Stimulated activated CD4-positive, alpha-beta T cell treated with anti-CD3 and anti-CD28 coated beads, Interleukin-4, amount 100 ng/mL, for 24 hours (primary cell): ENCODE measurements around the gene SRPK1.

Experiments used
- DNase-seq: peaks from one replicate; pipeline ENCODE4 v3.0.0-alpha.2; 2020

Gene SRPK1

DNA sequence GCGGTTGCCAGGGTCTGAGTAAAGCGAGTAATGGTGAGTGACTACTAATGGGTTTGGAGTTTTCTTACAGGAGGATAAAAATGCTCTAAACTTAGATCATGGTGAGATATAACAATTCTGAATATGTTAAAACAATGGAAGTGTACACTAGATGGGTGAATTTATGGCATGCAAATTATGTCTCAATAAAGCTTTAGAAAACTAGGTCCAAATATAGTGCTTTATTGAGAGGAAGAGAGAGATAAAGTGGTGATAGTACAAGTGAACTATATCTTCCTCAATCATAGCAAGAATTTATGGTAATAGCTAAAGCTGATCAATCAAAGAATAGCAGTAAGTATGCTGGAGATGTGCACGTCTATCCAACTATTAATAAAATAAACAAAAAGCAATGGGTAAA, 23.9 kb downstream of the SRPK1 start:
- DNase-seq = no peak

DNA sequence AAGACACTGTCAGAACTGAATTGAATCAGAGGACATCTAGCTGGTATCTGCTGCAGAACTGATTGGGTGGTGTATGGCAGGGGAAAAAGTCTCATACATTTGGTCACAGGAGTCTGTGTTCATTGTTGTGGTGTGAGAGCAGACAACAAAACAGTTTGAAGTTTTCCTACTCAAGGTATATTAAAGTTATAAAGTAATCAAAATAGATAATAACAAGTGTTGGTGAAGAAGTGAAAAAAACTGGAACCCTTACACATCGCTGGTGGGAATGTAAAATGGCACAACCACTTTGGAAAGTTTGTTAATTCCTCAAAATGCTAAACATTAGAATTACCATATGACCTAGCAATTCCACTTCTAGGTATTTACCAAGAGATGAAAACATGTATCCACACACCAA, 24.7 kb downstream of the SRPK1 start:
- DNase-seq = no peak

DNA sequence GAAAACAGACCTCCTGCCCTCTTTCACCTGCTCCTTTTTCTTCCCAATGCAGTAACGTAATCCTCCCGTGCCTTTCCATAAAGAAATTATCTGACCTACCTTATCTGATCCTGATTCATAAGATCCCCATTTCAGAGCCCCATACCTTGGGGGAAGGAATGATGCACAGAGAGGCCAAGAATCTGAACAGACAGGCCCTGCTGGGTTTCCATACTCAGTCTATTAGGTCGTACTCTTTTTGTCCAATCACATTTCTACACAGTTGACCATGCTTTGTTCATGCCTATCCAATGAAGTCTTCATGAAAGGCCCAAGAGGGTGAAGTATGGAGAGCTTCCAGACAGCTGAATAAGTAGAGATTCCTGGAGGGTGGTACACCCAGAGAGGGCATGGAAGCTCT, 25.3 kb downstream of the SRPK1 start:
- DNase-seq = no peak

DNA sequence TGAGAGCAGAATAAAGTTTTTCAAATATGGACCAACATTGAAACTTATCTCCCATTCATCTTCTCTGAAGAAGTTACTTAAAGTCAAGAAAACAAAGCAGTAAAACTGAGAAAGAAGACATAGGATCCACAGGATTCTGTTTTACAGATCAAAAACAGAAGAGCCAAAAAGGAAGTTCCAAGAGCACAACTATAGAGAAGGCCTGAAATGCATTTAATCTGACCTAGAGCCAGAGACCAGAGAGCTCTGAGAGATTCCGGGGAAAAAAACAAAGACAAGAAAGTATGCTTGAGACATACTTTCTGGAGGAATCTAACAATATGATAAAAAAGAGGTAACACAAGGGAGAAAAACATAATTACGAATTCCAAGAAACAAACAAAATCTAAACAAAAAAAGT, 26.1 kb downstream of the SRPK1 start:
- no peak for DNase-seq

DNA sequence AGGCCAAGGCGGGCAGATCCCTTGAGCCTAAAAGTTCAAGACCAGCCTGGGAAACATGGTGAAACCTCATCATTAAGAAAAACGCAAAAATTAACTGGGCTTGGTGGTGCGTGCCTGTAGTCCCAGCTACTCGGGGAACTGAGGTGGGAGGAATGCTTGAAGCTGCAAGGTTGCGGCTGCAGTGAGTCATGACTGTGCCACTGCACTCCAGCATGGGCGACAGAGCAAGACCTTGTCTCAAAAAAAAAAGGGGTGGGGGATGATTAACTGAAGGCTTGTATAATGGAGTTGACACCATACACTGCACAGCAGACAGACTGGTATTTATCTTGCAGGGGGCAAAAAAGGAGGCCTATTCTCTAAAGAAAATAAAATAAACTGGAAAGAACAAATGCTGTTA, 27.7 kb downstream of the SRPK1 start:
- no peak for DNase-seq

DNA sequence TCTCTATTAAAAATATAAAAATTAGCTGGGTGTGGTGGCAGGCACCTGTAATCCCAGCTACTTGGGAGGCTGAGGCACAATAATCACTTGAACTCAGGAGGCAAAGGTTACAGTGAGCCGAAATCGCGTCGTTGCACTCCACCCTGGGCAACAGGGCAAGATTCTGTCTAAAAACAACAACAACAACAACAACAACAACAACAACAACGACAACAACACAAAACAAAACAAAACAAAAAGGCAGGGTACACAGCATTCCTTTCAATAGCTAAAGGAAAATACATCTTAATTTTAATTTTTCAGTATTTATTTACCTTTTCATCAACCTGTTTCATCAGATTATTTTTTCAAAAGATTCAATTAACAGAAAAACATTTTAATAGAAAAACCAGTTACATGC, 28.4 kb downstream of the SRPK1 start:
- no peak for DNase-seq

DNA sequence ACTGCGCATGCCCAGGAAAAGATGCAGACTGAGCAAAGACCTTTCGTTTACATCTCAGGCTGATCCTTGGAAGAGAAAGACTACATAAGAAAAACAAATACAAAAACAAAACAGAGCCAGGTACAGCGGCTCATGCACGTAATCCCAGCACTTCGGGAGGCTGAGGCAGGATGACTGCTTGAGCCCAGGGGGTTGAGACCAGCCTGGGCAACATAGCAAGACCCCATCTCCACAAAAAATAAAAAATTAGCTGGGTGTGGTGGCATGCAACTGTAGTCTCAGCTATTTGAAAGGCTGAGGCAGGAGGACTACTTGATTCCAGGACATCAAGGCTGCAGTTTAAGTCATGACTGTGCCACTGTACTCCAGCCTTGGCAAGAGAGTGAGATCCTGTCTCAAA, 41.7 kb downstream of the SRPK1 start:
- DNase-seq = no peak

DNA sequence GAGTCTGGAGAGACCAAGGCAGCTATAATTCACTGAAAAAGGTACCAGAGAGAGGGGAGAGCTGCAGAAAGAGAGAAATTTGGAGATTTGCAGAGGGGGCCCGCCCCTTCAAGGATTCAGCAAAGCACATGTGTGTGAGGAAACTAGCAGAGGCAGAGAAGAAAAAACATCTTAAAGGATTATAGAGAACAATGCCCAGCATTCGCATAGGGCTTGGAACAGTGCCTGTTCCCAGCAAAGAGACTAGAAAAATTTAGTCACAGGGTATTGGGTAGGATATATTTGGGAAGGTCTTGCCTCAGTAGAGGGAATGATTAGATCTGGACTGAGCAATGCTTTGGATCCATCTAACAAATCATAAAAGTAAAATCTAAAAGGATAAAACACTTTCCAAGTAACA, 44.0 kb downstream of the SRPK1 start:
- no peak for DNase-seq

DNA sequence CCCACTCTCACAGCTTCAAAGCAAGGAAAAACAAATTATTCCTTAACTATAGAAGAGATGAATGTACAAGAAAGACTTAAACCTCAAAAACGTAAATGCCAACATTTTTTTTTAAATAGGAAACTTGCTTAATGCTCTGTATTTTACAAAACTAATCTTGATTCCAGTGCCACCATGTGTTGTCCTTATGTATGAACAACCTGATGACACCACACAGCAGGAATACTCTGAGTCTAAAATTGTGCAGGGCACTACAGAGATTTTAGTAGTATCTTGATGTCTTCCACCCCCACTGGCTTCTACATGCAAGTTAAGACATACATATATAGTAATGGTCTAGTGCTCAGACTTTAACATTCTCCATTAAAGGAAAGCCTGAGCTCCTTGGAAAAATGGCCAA, 46.2 kb downstream of the SRPK1 start:
- no peak for DNase-seq

DNA sequence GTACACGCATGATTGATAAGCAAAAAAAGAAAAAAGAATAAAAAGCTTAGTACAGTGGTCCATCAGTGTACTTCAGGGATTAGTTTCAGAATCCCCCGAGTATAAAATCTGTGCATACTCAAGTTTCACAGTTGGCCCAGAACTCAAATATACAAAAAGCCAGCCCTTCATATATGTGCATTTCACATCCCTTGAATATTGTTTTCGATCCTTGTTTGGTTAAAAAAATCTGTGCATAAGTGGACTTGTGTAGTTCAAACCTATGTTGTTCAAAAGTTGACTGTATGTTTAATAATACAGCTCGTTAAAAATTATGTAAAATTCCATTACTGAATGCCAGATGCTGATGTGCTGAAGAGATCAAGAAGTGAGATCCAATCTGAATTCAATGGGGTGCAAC, 61.5 kb downstream of the SRPK1 start:
- no peak for DNase-seq

DNA sequence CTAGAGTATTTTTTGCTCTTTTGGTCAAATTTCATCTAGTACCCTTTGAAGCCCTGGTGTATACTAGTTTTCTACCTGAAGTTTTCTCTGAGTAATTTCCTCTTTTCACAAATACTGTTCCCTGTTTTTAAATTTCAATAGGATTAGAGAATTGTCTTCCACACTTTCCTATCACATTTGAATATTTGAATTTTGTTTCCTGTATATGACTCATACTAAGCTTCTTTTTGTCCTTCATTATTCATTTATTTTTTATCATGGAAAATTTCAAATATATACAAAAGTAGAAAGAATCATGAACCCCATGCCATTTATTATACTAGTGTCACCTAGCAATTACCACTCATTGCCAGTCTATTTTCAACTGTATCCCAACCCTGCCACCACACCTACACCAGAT, 63.0 kb downstream of the SRPK1 start:
- no peak for DNase-seq

DNA sequence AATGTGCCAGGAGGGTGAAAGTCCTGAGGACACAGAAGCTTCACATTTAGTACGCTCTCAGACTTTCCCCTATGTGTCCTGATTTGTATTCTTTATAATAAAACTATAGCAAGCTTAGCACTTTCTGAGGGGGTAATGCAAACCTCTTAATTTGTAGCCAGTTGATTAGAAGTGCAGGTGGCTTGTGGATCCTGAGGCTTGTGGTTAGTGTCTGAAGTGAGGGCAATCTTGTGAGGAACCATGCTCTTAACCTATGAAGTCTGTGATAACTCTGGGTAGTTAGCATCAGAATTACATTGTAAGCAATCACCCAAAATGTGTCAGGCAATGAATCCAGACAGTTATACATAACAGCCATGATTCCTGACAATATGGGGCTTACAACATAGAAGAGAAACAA, 64.6 kb downstream of the SRPK1 start:
- no peak for DNase-seq

DNA sequence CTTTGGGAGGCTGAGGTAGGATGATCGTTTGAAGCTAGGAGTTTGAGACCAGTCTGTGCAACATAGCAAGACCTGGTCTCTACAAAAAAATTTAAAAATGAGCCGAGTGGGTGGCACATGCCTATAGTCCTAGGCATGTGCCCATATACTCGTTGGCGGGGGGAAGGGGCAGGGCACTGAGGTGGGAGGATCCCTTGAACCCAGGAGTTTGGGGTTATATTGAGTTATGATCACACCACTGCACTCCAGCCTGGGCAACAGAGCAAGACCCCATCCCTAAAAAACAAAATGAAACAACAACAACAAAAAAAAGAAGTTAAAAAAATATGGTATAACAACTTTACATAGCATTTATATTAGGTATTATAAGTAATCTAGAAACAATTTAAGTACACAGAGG, 67.9 kb downstream of the SRPK1 start:
- no peak for DNase-seq

DNA sequence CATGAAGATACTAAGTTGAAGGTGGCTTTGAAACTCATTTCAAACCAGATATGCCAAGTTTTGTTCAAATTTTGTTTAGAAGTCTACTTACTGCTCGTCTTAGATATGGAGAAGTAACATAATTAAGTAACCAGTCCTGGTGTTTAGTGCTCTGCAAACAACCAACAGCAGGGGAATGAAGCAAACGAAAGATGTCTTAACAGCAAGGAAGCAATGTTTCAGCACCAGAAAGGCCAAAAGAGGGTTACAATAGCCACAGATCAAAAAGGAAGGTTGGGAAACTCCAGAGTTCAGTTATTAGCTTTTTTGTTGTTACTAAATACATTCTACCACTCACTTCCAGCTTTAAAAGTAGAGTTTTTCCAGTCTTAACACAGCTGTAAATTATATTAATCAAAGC, 70.7 kb downstream of the SRPK1 start:
- DNase-seq = no peak

DNA sequence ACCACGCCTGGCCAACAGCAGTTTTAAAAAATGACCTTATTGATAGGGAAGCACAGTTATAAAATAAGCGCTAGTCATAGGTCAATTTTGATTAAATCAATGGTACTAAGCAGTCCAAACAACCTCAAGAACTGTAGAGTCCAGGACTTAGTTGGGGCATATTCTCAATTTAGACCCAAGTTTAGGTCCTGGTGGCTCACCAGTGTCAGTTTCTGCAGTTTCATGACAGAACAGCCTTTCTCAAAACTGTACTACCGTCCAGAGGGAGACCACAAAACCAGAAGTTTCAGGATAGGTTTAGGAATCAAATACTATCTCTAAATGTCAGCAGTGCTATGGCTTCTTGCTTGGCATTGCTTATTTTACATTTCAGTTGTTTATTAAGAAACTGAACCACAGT, 76.6 kb downstream of the SRPK1 start:
- DNase-seq = no peak

DNA sequence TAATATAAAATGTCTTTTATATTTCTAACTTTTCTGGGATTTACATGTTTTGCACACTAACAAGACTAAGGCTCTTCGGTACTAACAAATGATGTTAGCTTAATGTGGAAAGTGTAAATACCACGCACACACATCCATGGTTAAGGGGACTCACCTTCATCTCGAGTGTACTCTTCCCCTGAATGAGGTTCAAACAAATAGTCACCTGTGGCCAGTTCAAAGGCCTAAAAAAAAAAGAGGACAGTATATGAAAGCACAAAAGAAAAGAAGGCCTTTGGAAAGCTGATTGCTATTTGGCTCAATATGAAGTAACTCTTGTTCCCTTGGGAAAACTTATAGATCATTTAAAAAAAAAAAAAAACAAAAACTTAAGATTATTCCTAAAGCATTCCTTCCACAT, 78.5 kb downstream of the SRPK1 start:
- DNase-seq = no peak

DNA sequence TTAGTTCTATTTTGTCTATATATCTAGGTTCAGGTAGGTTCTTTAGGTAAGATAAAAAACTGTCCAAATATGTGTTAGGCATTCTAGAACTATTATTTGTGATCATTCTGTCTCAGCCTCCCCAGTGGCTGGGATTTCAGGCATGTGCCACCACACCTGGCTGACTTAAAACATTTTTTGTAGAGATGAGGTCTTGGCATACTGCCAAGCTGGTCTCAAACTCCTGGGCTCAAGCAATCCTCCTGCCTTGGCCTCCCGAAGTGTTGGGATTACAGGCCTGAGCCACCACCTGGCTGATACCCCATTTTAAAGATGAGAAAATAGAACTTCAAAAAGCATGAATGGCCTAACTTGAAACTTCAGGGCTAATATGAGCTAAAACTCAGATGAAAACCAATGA, 81.9 kb downstream of the SRPK1 start:
- DNase-seq = no peak

DNA sequence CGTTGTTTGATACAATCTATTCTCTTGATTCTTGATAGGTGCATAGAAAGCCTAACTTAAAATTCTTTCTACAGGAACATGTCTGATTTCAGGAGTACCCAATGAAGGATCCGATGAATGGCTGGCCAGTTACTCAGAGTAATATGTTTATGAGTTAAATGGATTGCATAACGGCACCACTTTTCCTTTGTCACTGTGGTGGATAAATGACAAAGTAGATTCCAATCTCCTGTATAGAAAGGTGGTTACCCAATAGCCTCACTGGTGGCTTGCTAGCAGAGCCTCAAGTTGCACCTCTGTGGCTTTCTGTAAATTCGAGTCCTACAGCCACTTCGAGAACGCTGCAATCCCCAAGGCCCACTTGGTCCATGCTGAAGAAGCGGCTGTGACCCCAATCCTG, 87.4 kb downstream of the SRPK1 start:
- no peak for DNase-seq

DNA sequence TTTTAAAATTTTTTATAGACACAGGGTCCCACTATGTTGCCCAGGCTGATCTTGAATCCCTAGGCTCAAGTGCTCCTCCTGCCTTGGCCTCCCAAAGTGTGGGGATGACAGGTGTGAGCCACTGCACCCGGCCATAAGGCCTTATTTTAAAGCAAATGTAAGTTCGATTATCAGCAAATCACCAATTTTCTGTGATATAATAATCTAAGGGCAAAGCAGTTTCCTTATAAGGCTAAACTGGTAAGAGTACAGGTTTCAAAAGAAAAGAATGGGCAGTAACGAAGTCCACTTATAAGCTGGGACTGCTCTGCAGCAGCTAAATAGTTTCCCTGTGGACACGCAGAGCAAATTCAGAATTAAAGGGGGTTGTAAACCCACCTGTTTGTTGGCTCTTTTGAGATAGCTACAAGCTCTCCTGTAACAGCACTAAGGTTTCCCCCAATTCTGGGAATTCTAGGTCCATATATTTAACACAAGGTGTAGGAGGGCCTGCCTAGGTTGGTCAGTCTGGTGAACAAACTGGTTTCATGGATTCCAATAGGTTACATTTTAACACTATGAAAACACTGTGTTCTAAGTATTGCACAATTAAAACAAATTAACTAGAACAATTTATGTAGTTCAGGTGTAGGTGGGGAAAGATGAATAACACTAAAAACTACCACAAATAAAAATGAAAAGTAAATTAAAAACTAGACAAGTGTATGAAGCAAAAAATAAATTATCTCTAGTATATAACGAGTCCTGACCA, 89.5 kb downstream of the SRPK1 start:
- no peak for DNase-seq

DNA sequence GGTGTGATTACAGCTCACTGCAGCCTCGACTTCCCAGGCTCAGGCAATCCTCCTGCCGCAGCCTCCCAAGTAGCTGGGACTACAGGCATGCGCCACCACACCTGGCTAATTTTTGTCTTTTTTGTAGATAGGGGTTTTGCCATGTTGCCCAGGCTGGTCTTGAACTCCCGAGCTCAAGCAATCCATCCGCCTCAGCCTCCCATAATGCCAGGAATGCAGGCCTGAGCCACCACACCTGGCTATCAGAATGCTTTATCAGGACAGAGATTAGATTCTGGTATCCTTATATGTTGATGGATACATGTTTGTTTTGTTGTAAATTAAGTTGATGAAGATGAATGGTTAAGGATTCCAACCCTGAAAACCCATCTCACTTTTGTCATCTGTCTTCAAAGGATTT, 91.6 kb downstream of the SRPK1 start:
- DNase-seq = no peak

DNA sequence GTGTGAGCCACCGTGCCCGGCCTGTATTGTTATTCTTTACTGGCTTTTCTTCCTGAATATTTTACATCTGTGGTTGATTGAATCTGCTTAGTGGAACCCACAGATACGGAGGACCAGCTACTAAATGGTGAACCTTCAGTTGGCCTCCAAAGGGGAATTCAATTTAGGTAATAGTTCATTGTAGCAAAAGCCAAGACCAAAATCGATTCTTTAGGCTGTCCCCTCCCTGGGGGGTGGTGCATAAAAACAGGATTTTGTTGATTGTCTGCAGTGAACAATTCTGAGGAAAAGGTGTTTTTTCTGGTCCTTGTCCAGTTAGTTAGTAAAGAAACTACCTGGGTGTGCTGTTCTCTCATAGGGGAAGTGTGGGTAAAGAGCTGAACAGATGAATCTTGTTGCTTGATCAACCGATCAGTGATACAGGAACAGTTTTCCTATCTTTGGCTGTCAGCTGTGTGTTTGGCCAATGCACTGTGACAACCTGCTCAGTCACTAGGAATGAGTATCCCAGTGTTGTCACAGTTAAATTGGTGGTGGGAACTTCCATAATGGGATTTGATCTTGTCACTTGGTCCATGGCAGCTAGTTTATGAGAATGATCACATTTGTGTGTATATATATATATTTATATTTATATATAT, 96.2 kb downstream of the SRPK1 start:
- DNase-seq = no peak

DNA sequence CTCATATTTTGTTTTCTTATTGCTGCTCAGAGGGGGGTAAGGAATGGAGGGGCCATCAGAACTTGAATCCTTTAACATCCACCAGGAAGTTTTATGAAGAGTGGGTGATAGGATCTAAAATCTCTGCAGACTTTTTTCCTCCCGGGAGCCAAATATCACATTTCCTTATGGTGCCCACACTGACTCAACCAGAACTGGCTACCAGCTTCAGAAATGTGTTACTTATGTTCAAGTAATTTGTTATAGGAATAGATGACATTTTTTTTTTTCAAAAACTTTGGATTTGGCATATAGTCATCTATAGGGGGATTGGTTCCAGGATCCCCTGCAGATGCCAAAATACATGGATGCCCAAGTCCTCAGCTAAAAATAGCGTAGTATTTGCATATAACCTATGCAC, 97.3 kb downstream of the SRPK1 start:
- no peak for DNase-seq

DNA sequence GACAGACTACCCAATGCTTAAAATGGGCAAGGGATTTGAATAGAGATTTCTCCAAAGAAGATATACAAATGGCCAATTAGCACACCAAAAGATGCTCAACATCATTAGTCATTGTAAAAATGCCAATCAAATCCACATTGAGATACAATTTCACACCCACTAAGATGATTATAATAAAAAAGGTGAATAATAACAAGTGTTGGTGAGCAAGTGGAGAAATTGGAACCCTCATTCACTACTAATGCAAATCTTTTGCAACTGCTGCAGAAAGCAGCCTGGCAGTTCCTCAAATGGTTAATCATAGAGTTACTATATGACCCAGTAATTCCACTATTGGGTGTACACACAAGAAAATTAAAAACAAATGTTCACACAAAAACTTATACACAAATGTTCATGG, 103.4 kb downstream of the SRPK1 start:
- DNase-seq = no peak

DNA sequence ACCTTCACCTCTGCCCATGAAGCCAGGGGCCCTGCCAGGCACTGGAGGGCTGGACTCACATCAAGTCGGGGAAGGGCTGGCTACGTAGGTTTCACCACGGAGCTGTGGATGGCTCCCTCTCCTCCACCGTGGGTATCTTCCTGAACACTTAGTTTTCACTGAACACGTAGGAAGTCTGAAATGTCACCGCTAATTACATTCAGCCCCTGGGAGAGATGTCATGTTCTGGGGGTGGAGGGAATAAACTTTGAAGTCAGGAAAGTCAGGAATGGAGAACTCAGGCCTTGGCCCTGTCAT, 109.3 kb downstream of the SRPK1 start:
- DNase-seq = no peak

DNA sequence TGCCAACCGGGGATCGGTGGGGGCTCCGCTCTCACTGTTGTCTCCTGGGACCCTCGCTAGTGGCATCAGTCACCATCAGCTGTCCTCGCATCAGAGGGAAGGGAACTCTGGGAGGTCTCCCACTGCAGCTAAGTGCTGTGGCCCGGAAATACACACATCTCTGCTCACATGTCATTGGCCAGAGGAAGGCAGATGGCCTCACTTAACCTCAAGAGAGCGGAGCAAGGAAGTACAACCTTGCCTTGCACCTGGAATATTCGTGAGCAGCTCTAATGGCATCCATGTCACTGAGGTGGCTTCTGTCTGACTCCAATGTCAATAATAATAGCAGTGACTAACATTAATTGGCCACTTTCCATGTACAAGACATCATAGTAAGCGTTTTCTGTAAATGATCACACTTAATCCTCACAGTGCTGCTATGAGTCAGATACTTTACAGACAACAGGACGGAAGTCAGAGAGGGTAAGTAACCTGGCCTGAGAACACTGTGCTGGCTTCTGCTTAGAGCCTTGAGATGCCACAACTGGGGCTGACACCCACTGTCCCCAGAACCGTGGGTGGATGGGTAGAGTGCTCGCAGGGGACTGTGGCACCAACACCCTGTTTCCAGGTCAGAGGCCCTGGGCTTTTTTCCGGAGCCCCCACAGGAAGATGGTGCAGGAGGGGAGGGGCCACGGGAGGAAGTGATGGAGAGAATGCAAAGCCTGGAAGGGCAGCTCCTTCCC, 109.8 kb downstream of the SRPK1 start:
- DNase-seq = no peak
